ENCODE results near the gene ARHGAP20.

DNA sequence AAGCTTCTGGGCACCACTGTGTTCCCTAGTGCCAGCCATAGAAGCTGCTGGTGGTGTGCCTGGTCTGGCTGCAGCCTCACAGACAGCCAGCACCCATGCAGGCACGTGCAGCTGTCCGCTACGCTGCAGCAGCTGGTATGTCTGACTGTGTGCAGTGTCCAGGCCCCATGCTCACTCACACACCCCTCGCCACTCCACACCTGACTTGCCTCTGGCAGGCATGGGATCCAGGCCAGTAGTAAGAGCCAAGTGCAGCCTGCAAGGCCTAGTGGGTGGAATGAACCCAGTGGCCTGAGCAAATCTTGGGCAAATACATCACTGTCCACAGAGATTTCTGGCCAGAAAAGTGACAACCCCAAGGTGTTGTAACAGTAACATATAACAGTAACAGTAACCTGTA, 111.9 kb downstream of the ARHGAP20 start:
- TF ChIP-seq EZH2 (IDR thresholded peaks at IDR 0.05; ENCODE audit: low read depth, low read length, severe bottlenecking) (no peak), POLR2A (IDR thresholded peaks at IDR 0.05; ENCODE audit: control extremely low read depth in 1 of 2, low read depth in 2 of 2, low read length in 2 of 2) (no peak), SAP30 (IDR thresholded peaks at IDR 0.05; ENCODE audit: insufficient read depth, insufficient replicate concordance, low read length) (no peak), TBP (IDR thresholded peaks at IDR 0.05; ENCODE audit: low read depth, low read length) (no peak), JUND (IDR thresholded peaks at IDR 0.05; ENCODE audit: low read length) (no peak), EP300 (IDR thresholded peaks at IDR 0.05; ENCODE audit: borderline replicate concordance in 1 of 2, low read depth in 2 of 2, low read length in 2 of 2) (no peak), CEBPB (IDR thresholded peaks at IDR 0.05; ENCODE audit: low read depth, low read length) (no peak)
- TF ChIP-seq, protein P1, sequence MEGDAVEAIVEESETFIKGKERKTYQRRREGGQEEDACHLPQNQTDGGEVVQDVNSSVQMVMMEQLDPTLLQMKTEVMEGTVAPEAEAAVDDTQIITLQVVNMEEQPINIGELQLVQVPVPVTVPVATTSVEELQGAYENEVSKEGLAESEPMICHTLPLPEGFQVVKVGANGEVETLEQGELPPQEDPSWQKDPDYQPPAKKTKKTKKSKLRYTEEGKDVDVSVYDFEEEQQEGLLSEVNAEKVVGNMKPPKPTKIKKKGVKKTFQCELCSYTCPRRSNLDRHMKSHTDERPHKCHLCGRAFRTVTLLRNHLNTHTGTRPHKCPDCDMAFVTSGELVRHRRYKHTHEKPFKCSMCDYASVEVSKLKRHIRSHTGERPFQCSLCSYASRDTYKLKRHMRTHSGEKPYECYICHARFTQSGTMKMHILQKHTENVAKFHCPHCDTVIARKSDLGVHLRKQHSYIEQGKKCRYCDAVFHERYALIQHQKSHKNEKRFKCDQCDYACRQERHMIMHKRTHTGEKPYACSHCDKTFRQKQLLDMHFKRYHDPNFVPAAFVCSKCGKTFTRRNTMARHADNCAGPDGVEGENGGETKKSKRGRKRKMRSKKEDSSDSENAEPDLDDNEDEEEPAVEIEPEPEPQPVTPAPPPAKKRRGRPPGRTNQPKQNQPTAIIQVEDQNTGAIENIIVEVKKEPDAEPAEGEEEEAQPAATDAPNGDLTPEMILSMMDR (IDR thresholded peaks at IDR 0.05; ENCODE audit: control extremely low read depth in 1 of 3, insufficient read depth in 1 of 3, low read depth in 1 of 3, low read length in 3 of 3): no peak

All from H1 (cell line).